Stimulated activated CD4-positive, alpha-beta T cell treated with anti-CD3 and anti-CD28 coated beads, TNF-alpha, amount 100 ng/mL, for 48 hours (primary cell): Measurements from ENCODE around the gene MMD2.
"Not testable (repeated sequence)": the region's sequence is repeated elsewhere in the genome, so short reads cannot be mapped to it uniquely, and the experiment has no call there.

Source experiments
- DNase-seq, 3 donors: peaks; one replicate each; pipeline ENCODE4 v3.0.0-alpha.2; 2020; ENCODE audit warnings: low read depth in 3 of 3

The MMD2 gene

GRCh38 chr7:4894482-4894881 is 64.5 kb downstream of the MMD2 start:
- no peak for DNase-seq

- no peak for DNase-seq
These were observed 65.0 kb downstream of the MMD2 start for GRCh38 chr7:4893929-4894475.

GRCh38 chr7:4893188-4893587 is 65.8 kb downstream of the MMD2 start:
- DNase-seq = not testable (repeated sequence)

- DNase-seq = not testable (repeated sequence)
These were observed 67.5 kb downstream of the MMD2 start for GRCh38 chr7:4891522-4891921.

- DNase-seq = no peak
These were observed 69.3 kb downstream of the MMD2 start for GRCh38 chr7:4889682-4890081.

GRCh38 chr7:4888161-4888560 is 70.8 kb downstream of the MMD2 start:
- no peak for DNase-seq

- DNase-seq = no peak
These were observed 72.3 kb downstream of the MMD2 start for GRCh38 chr7:4886671-4887070.

- DNase-seq = no peak
These were observed 73.6 kb downstream of the MMD2 start for GRCh38 chr7:4885317-4885807.

GRCh38 chr7:4884164-4884563 is 74.8 kb downstream of the MMD2 start:
- DNase-seq = no peak

GRCh38 chr7:4883372-4884144 is 75.4 kb downstream of the MMD2 start, which contains the start of gene RADIL:
Gene RADIL, minus strand, starts transcription at chr7:4883716. Its CDS starts 5,577 bp downstream, at chr7:4878139.
- DNase-seq = peak; percentile 84 to 93 (median 93)

GRCh38 chr7:4883033-4883371 is 76.0 kb downstream of the MMD2 start:
- DNase-seq = no peak

GRCh38 chr7:4882169-4883032 is 76.6 kb downstream of the MMD2 start:
- DNase-seq = no peak

- no peak for DNase-seq
These were observed 78.8 kb downstream of the MMD2 start for GRCh38 chr7:4880218-4880617.

- no peak for DNase-seq
These were observed 79.4 kb downstream of the MMD2 start for GRCh38 chr7:4879396-4880081.

- no peak for DNase-seq
These were observed 80.4 kb downstream of the MMD2 start for GRCh38 chr7:4878336-4879335.

GRCh38 chr7:4876586-4876985 is 82.4 kb downstream of the MMD2 start:
- no peak for DNase-seq

- no peak for DNase-seq
These were observed 83.6 kb downstream of the MMD2 start for GRCh38 chr7:4875391-4875790.

- DNase-seq = no peak
These were observed 85.7 kb downstream of the MMD2 start for GRCh38 chr7:4873071-4873944.

- no peak for DNase-seq
These were observed 86.9 kb downstream of the MMD2 start for GRCh38 chr7:4871930-4872675.
